HG03039 (cell line): ENCODE data around the gene EXOC4.

Source experiments
- ATAC-seq: cut with Tn5 transposase; IDR thresholded peaks from one replicate; pipeline ENCODE4 v1.9.1; 2021; ENCODE audit warnings: mild to moderate bottlenecking, moderate library complexity; ENCODE audit not compliant: unreplicated experiment

EXOC4 gene

DNA sequence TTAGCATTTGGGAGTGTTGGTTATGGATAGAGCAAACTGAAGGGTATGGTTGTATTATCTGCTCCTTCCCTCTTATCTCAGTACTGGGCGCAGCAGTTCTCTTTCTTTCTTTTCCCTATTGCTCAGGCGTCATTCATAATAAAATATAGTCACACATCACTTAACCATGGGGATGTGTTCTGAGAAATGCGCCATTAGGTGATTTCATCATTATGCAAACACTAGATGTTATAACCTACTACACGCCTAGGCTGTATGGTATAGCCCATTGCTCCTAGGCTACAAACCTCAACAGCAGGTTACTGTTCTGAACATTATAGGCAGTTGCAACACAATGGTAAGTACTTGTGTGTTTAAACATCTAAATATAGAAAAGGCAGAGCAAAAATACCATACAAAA, 401.7 kb downstream of the EXOC4 start:
- ATAC-seq = no peak

- ATAC-seq = no peak
Measured at GRCh38 chr7:133662276-133662675, 409.4 kb downstream of the EXOC4 start.

- no peak for ATAC-seq
Measured at GRCh38 chr7:133662830-133663229, 410.0 kb downstream of the EXOC4 start.

DNA sequence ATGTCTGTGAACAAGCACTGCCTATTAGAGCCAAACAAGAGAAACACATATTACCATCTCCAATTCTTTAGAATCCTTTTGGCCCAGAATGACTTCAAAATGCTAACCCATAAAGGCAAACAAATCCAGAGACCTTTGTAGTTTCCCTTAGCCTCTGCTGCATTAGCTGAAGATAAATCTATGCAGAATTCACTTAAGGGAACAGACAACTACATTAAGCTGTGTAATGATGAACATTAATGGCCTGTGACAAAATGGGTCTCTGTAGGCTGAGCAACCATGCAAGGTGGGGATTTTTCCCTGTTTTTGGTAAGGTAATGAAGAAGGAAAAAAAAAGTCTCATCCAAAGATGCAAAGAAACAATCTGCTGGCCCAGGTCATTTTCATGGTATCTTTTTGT, 411.6 kb downstream of the EXOC4 start:
- no peak for ATAC-seq

- no peak for ATAC-seq
Measured at GRCh38 chr7:133668296-133669060, 415.6 kb downstream of the EXOC4 start.

DNA sequence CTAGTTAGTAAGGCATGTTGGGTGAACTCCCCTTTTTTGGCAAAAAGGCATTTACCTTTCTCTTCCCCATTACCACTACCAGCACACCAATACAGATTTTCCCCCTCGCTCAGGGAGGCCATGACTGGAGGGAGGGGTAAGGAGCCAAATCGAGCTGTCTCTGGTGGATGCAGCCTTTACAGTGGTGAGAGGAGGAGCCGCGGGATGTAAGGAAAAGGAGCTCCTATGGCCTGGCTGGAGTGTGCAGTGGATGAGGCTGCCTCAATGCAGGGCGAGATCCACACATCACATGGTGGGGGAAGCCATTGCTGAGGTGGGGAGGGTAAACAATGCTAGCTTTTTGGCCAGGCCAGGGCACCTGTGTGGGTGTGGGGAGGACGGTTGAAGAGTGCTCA, 416.2 kb downstream of the EXOC4 start:
- ATAC-seq = no peak

GRCh38 chr7:133670250-133670649, 417.4 kb downstream of the EXOC4 start:
- ATAC-seq = no peak

DNA sequence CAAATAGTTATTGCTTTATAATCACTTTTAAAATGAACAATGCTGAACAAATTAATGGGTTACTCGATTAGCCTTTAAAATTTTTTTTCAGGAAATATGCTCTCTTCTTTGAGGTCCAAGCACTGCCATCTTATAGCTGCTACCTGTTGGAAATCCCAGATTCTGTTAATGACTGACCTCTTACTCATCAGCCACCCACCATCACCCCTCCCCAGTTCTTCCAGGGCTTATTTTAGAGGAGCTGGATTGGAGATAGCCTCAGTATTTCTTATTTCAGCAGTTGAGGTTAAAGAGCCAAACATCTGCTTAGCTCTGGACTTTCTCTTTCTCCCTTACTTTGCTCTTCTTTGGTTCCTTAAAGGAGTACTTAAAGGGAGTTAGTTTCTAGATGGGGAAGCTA, 420.0 kb downstream of the EXOC4 start:
- no peak for ATAC-seq

- ATAC-seq = no peak
Measured at GRCh38 chr7:133674079-133674763, 421.3 kb downstream of the EXOC4 start.

- no peak for ATAC-seq
Measured at GRCh38 chr7:133675510-133676218, 422.8 kb downstream of the EXOC4 start.

DNA sequence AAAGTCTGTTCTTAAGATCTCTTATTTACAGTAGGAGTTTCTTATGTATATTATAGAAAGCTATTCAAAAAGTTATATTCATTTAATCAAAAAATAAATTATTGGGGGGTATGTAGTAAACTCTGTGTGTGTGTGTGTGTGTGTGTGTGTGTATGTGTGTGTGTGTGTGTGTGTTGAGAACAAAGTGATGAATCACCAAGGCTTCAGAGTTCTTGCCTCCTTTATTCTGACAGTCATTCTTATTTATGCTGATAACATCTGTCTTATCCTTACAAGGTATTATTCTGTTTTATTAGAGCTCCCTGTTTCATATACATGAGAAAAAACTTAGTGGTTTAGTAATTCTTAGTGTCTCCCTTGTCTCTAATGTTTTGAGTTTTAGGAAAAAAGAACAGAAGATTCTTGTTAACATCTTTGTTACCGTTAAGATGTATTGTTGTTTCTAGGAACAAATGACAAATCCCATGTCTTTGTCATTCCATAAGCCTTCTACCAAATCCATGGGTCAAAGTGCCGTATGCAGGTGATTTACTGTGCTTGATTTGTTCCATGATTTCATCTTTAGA, 424.0 kb downstream of the EXOC4 start:
- no peak for ATAC-seq

- no peak for ATAC-seq
Measured at GRCh38 chr7:133678137-133678814, 425.4 kb downstream of the EXOC4 start.

DNA sequence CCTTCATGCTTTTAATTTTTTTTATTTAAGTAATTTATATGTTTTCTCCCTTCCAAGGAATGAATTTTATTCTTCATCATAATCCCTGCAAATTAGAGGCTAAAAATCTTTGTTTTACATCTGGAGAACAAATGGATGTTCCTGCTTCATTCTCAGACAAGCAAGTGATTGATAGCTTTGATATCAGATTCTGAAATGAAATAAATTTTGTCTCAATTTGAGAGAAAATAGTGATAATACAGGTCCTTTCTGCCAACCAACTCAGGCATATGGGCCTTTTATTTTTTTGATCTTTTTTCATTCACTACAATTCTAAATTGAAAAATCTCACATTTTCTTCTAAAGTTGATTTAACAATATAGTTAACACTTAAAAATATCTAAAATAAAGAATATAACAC, 427.1 kb downstream of the EXOC4 start:
- ATAC-seq = no peak

GRCh38 chr7:133681529-133681928, 428.7 kb downstream of the EXOC4 start:
- no peak for ATAC-seq

- no peak for ATAC-seq
Measured at GRCh38 chr7:133682364-133683181, 429.7 kb downstream of the EXOC4 start.

DNA sequence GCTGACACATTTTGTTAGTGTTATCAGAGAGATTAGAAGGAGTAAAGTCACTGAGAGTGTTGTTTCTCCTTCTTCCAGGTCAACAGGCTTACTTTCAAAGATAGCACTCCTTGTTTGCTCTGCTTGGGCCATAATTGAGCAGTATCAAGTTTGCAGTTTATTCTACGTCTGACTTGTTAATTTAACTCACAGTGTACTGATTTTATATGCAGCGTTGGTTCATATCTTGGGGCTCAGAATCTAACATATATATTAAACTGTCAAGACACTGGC, 430.2 kb downstream of the EXOC4 start:
- no peak for ATAC-seq

- ATAC-seq = no peak
Measured at GRCh38 chr7:133688483-133689239, 435.8 kb downstream of the EXOC4 start.

DNA sequence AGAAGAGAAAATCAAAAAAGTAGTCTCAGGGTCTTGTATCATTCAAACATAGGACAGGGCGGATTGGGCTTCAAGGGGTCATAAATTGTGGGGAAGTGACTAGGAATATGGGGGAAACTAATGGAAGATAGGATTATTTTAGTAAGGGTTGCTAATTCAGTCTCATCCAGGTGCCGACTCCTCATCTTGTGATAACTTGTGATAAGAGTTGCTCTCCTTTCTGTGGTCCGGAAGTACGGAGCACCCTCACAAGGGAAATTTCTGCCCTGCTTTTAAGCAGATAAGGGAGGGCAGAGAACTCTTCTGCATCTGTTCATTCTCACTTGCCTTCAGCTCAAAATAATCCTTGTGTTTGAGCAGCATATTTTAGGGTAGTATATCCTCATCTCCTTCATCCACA, 437.9 kb downstream of the EXOC4 start:
- no peak for ATAC-seq

GRCh38 chr7:133691727-133692610, 439.1 kb downstream of the EXOC4 start:
- ATAC-seq = no peak
